ENCODE measurements around the gene RPSA. TPM values are rescaled to one million over a fixed set of nuclear protein-coding genes. Genes with fewer than 3 reads are reported as not detected.
"Not testable (repeated sequence)": the region's sequence is repeated elsewhere in the genome, so short reads cannot be mapped to it uniquely, and the experiment has no call there.

Gene RPSA
- total RNA-seq, 1 experiment from 2014 or later: 1,404 TPM

GRCh38 chr3:39454591-39455217 is 48.2 kb downstream of the RPSA start:
- DNase-seq (ENCODE audit: low read depth): no peak

GRCh38 chr3:39456159-39456558 is 49.6 kb downstream of the RPSA start:
- no peak for DNase-seq (ENCODE audit: low read depth)

GRCh38 chr3:39457361-39457760 is 50.8 kb downstream of the RPSA start:
- no peak for DNase-seq (ENCODE audit: low read depth)

GRCh38 chr3:39458579-39458978 is 52.1 kb downstream of the RPSA start:
- not testable (repeated sequence) for DNase-seq (ENCODE audit: low read depth)

GRCh38 chr3:39460677-39461076 is 54.2 kb downstream of the RPSA start:
- DNase-seq (ENCODE audit: low read depth): no peak

Other genes with a start within 250 kb of the RPSA start
- not detected in 2 replicates for gene XIRP1, start 214.1 kb upstream of the RPSA start, total RNA-seq (2014; rRNA removed; shearing (Covaris generic))
- gene CX3CR1, start 126.7 kb upstream of the RPSA start, total RNA-seq (2014; rRNA removed; shearing (Covaris generic)): not detected in 2 replicates
- gene CCR8, start 77.0 kb upstream of the RPSA start, total RNA-seq (2014; rRNA removed; shearing (Covaris generic)): not detected in 2 replicates
- 20.1 and 28.3 TPM in 2 replicates for gene SLC25A38, start 23.4 kb upstream of the RPSA start, total RNA-seq (2014; rRNA removed; shearing (Covaris generic))
- not detected in 2 replicates for gene MOBP, start 61.0 kb downstream of the RPSA start, total RNA-seq (2014; rRNA removed; shearing (Covaris generic))